Right lobe of liver (tissue), 4 donors: ENCODE results near the gene PARP8.

Experiments used
- CTCF ChIP-seq, 4 donors: fragments of 200-600 bp in 3 of 4; fragments of 450-650 bp in 1 of 4; IDR thresholded peaks; one replicate each; pipeline versions ENCODE4 v1.5.1 to v1.8.0; 2016 to 2022; ENCODE audit warnings: antibody characterized with exemption in 4 of 4, mild to moderate bottlenecking in 2 of 4
- POLR2A ChIP-seq: fragments of 450-650 bp; IDR thresholded peaks from one replicate; pipeline ENCODE4 v1.6.1; 2017; ENCODE audit warnings: antibody characterized with exemption, mild to moderate bottlenecking
- donor health status: DM: no; HTN: no; CAD: no.
- donor health status: DM: no; HTN: no; CAD: no.
- donor health status: DM: no; HTN: yes; CAD: no.

GRCh38 chr5:50694027-50694590 lies 27.7 kb downstream of the PARP8 start:
- TF ChIP-seq CTCF (IDR thresholded peaks at IDR 0.05): no peak
- no peak for TF ChIP-seq POLR2A
